ENCODE results near the gene CXCL11.

Gene CXCL11

DNA sequence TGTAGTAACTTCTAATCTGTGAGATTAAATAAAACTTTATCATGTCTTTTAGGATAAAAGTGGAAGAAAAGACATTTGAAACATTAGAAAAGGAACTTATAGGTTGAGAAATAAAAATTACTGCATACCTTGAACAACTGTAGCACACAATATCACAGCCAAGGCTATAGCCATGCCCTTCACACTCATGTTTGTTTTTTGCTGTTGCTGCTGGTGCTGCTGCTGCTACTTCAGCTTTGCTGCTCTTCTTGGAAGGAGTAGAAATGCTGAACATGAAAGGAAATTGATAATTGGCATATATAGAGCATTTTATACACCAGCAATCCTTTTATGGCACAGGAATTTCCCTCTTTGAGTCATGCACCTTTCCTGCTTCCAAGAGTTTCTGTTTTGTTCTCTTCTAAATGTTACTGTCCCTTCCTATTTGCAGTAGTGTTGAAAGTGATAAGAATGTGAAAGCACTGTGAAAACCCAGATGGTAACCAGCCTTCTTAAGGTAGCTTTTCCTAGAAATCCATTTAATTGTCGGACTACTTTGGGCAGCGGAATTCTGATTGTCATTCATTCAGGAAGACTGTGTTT is at the start of gene CXCL11:
Gene CXCL11 (minus strand): TSS at position 272 of the 582 bp plus-strand sequence. CDS start 83 bp downstream, at position 189.
- Histone ChIP-seq H3K27me3 (ENCODE audit: control insufficient read depth, insufficient read depth, low read length) (no peaks in the 10 kb centered on the region), H3K4me1 (ENCODE audit: control insufficient read depth, insufficient read depth, low read length) (no peaks in the 10 kb centered on the region), H3K9ac (ENCODE audit: low read length) (no peak within 1 kb of the TSS), H3K27ac (ENCODE audit: low read depth, low read length) (no peak within 1 kb of the TSS), H3K36me3 (ENCODE audit: control insufficient read depth, insufficient read depth, low read length) (no peaks in the 10 kb centered on the region), H3K4me3 (ENCODE audit: low read length) (no peak within 1 kb of the TSS)

DNA sequence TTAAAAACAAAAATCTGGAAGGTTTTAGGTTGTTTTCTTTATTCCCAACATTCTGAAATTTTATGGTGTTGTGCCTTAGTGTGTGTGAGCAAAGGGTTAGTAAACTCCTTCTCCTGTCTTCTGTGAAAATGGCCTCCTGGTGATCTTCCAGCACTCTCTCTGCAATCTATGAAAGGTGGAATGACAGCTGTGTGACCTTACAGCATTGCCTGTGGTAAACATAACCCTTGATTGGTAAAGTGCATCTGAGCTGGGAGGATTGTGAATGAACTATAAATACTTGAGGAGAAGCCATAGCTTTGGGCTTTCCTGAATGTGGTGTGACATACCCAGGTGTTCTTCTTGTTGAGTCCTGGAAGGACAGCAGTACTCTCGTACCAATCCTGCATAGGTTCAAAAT is 48.7 kb upstream of the CXCL11 start:
- Histone ChIP-seq H3K27me3 (ENCODE audit: control insufficient read depth, insufficient read depth, low read length) (no peaks in the 10 kb centered on the region), H3K36me3 (ENCODE audit: control insufficient read depth, insufficient read depth, low read length) (no peaks in the 10 kb centered on the region), H3K27ac (ENCODE audit: low read depth, low read length) (no peak overlapping the region), H3K9ac (ENCODE audit: low read length) (no peak overlapping the region), H3K4me1 (ENCODE audit: control insufficient read depth, insufficient read depth, low read length) (no peaks in the 10 kb centered on the region), H3K4me3 (ENCODE audit: low read length) (no peak overlapping the region)

DNA sequence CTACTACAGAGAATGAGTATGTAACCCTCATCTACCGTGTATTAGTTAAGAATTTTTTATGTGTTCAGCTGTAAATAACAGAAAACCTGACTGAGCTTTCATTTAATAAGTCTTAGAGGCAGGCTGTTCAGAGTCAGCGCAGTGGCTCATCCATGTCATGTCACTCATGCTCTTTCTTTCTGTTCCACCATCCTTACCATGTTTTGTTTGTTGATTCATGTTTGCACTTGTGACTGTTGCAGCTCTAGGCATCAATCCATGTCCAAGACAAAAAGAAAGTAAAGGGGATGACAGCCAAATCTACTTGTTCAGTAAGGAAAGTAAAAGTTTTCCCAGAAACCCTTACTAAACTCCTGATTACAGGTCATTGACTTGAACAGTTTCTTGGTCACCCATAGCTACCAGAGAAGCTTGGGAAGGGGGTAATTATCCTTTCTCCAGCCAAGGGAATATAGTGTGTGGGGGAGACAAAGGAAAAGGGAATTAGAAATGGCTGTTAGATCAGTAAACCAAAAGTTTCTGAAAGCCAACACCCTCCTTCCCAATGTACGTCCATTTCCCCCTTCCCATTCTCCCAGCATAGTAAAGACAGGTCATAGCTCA is 47.6 kb upstream of the CXCL11 start:
- H3K27me3 ChIP-seq (ENCODE audit: control insufficient read depth, insufficient read depth, low read length), result no peaks in the 10 kb centered on the region
- H3K4me3 ChIP-seq (ENCODE audit: low read length), result no peak overlapping the region
- no peaks in the 10 kb centered on the region for H3K36me3 ChIP-seq (ENCODE audit: control insufficient read depth, insufficient read depth, low read length)
- H3K9ac ChIP-seq (ENCODE audit: low read length), result no peak overlapping the region
- no peak overlapping the region for H3K27ac ChIP-seq (ENCODE audit: low read depth, low read length)
- no peaks in the 10 kb centered on the region for H3K4me1 ChIP-seq (ENCODE audit: control insufficient read depth, insufficient read depth, low read length)

DNA sequence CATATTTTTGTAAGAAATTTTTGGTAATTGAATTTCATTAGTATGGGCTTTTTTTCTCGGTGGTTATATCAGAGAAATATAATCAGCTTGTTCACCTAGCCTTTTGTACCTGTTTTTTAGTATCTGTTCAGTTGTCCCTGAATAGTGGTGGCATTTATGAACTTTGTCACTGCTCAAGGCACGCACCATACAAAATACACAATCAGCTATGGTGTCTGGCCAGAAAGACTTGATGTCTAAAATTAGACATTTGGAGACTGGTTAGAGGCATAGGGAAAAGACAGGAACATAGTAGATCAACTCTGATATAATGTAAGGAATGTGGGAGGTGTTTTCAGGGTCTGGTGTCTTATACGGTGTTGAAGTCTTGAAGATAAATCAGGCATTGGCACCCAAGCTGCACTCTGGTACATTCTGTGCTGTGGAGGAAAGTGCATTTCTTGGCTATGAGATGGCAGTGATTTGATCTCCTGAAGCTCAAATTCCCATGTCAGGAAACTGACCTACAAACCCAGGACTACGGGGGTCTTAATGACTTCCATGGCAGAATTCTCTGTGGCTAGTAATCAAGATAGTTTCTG is 42.3 kb upstream of the CXCL11 start:
- no peaks in the 10 kb centered on the region for H3K36me3 ChIP-seq (ENCODE audit: control insufficient read depth, insufficient read depth, low read length)
- no peak overlapping the region for H3K9ac ChIP-seq (ENCODE audit: low read length)
- H3K27ac ChIP-seq (ENCODE audit: low read depth, low read length), result no peak overlapping the region
- peaks cover 12% of the 10 kb centered on the region for H3K4me1 ChIP-seq (ENCODE audit: control insufficient read depth, insufficient read depth, low read length)
- no peaks in the 10 kb centered on the region for H3K27me3 ChIP-seq (ENCODE audit: control insufficient read depth, insufficient read depth, low read length)
- H3K4me3 ChIP-seq (ENCODE audit: low read length), result no peak overlapping the region

DNA sequence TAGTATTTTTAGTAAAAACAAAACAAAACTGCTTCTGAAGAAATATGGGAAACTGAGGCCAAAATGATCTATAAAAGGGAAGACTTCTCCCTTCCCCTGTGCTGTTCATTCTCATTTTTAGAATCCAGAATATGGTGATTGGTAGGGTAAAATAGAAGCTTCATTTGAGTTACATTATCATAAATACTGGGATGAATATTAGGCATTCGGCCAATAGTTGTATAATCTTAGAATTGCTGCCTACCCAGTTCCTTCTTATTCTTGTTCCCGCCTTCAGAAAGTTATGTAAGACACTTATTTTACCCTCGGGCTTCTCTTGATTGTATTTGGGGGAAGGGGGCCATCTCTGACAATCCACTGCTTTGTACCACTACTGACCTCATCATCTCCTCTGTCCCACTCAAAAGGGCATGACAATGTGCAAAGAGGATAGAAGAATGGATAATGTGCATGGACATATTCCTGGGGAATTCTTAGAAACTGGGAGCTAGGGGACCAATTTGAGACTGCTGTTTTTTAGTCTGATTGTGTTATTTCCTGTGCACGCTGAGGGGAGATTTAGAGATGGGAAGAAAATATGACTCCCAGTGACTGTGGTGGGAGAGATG is 39.2 kb upstream of the CXCL11 start:
- Histone ChIP-seq H3K4me3 (ENCODE audit: low read length) (no peak overlapping the region), H3K27ac (ENCODE audit: low read depth, low read length) (no peak overlapping the region), H3K36me3 (ENCODE audit: control insufficient read depth, insufficient read depth, low read length) (no peaks in the 10 kb centered on the region), H3K27me3 (ENCODE audit: control insufficient read depth, insufficient read depth, low read length) (no peaks in the 10 kb centered on the region), H3K4me1 (ENCODE audit: control insufficient read depth, insufficient read depth, low read length) (peaks cover 12% of the 10 kb centered on the region), H3K9ac (ENCODE audit: low read length) (no peak overlapping the region)

DNA sequence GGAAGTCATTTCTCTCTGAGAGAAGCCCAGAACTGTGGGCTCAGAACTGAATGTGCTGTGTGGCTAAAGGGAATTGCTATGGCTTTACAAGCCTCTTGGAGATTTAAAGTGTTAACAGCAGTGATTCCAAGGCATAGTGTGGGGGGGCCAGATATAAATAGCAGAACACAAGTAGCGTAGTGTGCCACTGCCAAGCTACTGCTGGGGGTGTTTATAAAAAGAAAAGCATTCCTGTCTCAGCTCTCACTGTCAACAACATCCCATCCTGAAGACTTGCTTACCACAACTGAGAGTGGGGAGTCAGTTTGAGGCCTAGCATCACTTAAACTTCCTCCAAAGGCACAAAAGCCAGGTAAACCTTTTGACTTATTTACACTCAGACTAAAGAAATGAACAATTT is 38.6 kb upstream of the CXCL11 start, which contains the start of gene ART3:
Gene ART3 (plus strand): TSS at position 242 of the 400 bp plus-strand sequence. CDS start 1,181 bp downstream, outside the sequence.
- H3K27ac ChIP-seq (ENCODE audit: low read depth, low read length), result no peak within 1 kb of the TSS
- no peak within 1 kb of the TSS for H3K4me3 ChIP-seq (ENCODE audit: low read length)
- H3K27me3 ChIP-seq (ENCODE audit: control insufficient read depth, insufficient read depth, low read length), result no peaks in the 10 kb centered on the region
- H3K4me1 ChIP-seq (ENCODE audit: control insufficient read depth, insufficient read depth, low read length), result peaks cover 12% of the 10 kb centered on the region
- no peaks in the 10 kb centered on the region for H3K36me3 ChIP-seq (ENCODE audit: control insufficient read depth, insufficient read depth, low read length)
- no peak within 1 kb of the TSS for H3K9ac ChIP-seq (ENCODE audit: low read length)

DNA sequence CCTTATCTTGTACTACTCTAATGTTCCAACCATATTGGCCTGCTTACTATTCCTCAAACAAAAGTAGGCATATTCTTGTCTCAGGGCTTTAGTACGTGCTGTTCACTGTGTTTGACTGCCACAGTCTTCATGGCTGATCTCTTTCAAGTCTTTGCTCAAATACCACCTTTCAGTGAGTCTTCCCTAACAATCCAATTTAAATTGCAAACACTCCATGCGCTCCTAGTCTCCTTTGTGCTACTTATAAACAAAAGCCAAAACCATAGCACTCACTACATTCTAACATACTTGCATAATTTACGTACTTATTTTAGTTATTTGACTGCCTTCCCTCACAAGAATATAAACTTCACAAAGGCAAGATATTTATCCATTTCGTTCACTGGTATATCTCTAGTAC is 36.9 kb upstream of the CXCL11 start:
- Histone ChIP-seq H3K27ac (ENCODE audit: low read depth, low read length) (no peak overlapping the region), H3K4me3 (ENCODE audit: low read length) (no peak overlapping the region), H3K4me1 (ENCODE audit: control insufficient read depth, insufficient read depth, low read length) (peaks cover 12% of the 10 kb centered on the region), H3K27me3 (ENCODE audit: control insufficient read depth, insufficient read depth, low read length) (no peaks in the 10 kb centered on the region), H3K9ac (ENCODE audit: low read length) (no peak overlapping the region), H3K36me3 (ENCODE audit: control insufficient read depth, insufficient read depth, low read length) (no peaks in the 10 kb centered on the region)

DNA sequence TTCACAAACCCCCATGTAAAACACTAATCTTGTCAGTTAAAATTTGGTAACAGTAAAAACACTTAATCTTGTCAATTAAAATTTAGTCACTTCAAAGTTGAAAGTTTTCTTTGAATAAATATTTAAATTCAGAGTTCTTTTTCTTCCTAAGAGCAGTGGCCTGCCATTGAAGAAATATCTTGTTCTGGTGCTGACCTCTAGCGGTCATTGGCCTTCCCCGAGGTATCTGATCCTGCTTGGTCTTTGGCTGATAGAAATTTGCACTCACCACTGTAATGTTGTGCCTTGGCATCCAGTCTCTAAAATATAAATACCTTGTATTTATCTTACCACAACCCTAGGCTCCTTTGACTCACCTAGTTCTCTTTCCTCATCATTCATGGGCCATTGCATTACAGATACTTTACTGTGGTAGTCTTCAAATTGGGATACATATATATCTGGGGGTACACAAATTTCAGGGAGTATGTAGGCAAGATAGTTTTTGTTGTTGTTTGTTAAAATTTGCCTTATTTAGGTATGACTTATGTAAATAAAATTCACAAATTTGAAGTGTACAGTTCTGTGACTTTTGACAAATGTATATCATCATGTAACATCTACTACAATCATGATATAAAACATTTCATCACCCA is 31.9 kb upstream of the CXCL11 start:
- Histone ChIP-seq H3K27ac (ENCODE audit: low read depth, low read length) (no peak overlapping the region), H3K4me3 (ENCODE audit: low read length) (no peak overlapping the region), H3K27me3 (ENCODE audit: control insufficient read depth, insufficient read depth, low read length) (no peaks in the 10 kb centered on the region), H3K9ac (ENCODE audit: low read length) (no peak overlapping the region), H3K36me3 (ENCODE audit: control insufficient read depth, insufficient read depth, low read length) (no peaks in the 10 kb centered on the region), H3K4me1 (ENCODE audit: control insufficient read depth, insufficient read depth, low read length) (no peaks in the 10 kb centered on the region)

DNA sequence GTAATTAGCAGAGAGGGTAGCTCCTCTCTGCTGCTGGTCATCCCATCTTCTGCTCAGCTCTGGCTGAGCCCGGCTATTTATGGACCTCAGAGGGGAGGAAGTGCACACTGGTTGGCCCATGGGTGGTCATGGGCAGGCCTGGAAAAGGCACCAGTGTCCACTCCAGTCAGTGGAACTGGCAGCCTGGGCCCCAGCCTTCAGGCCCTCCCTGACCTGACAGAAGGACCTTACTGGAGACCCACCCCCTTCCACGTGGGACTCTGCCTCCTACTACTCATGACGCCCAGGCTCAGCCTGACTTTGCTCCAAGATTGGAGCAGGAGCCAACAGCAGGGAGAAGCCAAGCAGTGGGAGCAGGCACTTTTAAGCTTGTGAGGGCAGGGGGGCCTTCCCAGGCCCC is 30.7 kb upstream of the CXCL11 start:
- no peak overlapping the region for H3K27ac ChIP-seq (ENCODE audit: low read depth, low read length)
- no peaks in the 10 kb centered on the region for H3K4me1 ChIP-seq (ENCODE audit: control insufficient read depth, insufficient read depth, low read length)
- H3K36me3 ChIP-seq (ENCODE audit: control insufficient read depth, insufficient read depth, low read length), result no peaks in the 10 kb centered on the region
- no peaks in the 10 kb centered on the region for H3K27me3 ChIP-seq (ENCODE audit: control insufficient read depth, insufficient read depth, low read length)
- H3K9ac ChIP-seq (ENCODE audit: low read length), result no peak overlapping the region
- H3K4me3 ChIP-seq (ENCODE audit: low read length), result no peak overlapping the region

DNA sequence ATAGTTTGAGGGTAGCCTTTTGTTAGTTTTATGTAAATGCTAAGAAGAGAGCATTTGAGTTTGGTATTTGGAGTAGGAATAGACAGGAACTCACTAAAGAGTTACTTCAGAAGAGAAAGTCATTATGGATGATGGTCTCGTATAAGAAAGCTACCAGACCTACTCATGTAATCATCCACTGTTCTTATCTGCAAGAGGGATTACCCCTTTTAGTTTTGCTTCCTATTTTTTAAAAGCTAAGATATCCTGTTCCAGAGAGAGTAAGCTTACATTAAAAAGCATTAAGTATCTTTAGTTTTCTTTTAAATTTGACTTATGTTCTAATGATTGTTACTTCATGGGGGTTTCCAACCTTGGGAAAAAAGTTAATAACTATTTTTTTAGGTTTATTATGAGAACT is 26.1 kb upstream of the CXCL11 start:
- Histone ChIP-seq H3K27ac (ENCODE audit: low read depth, low read length) (no peak overlapping the region), H3K4me1 (ENCODE audit: control insufficient read depth, insufficient read depth, low read length) (no peaks in the 10 kb centered on the region), H3K27me3 (ENCODE audit: control insufficient read depth, insufficient read depth, low read length) (no peaks in the 10 kb centered on the region), H3K4me3 (ENCODE audit: low read length) (no peak overlapping the region), H3K36me3 (ENCODE audit: control insufficient read depth, insufficient read depth, low read length) (no peaks in the 10 kb centered on the region), H3K9ac (ENCODE audit: low read length) (no peak overlapping the region)

DNA sequence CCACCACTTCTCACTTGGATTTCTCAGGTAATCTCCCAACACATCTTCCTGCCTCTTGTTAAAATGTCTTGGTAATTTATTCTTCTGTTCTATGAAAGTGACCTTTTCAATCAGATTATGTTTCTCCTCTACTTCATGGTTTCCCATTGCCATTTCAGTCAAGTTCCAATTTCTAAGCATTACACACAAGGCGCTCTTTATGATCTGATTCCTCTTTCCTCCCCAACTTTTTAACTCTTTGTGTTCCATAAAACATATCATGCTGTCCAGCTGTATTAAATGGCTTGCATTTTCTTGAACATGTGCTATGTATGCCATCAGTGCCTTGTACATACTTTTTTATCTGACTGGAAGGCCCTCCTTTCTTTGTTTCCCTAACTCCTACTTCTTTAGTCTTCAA is 25.6 kb upstream of the CXCL11 start:
- no peaks in the 10 kb centered on the region for H3K36me3 ChIP-seq (ENCODE audit: control insufficient read depth, insufficient read depth, low read length)
- no peaks in the 10 kb centered on the region for H3K27me3 ChIP-seq (ENCODE audit: control insufficient read depth, insufficient read depth, low read length)
- no peak overlapping the region for H3K4me3 ChIP-seq (ENCODE audit: low read length)
- no peak overlapping the region for H3K27ac ChIP-seq (ENCODE audit: low read depth, low read length)
- no peak overlapping the region for H3K9ac ChIP-seq (ENCODE audit: low read length)
- H3K4me1 ChIP-seq (ENCODE audit: control insufficient read depth, insufficient read depth, low read length), result no peaks in the 10 kb centered on the region

DNA sequence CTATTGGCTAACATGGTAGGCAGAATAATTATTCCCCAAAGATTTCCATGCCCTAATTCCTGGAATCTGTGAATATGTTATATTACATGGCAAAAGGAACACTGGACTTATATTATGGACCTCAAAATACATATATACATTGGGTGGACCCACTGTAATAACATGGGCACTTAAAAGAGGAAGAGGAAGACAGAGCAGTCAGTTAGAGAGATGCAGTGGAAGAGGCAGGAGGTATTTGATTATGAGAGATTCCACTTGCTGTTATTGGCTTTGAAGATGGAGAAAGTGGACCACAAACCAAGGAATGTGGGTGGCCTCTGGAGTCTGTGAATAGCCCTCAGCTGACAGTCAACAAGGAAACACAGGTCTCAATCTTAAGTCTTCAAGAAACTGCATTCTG is 24.6 kb upstream of the CXCL11 start:
- H3K9ac ChIP-seq (ENCODE audit: low read length), result no peak overlapping the region
- H3K36me3 ChIP-seq (ENCODE audit: control insufficient read depth, insufficient read depth, low read length), result no peaks in the 10 kb centered on the region
- H3K4me3 ChIP-seq (ENCODE audit: low read length), result no peak overlapping the region
- peaks cover 3% of the 10 kb centered on the region for H3K27me3 ChIP-seq (ENCODE audit: control insufficient read depth, insufficient read depth, low read length)
- H3K4me1 ChIP-seq (ENCODE audit: control insufficient read depth, insufficient read depth, low read length), result no peaks in the 10 kb centered on the region
- H3K27ac ChIP-seq (ENCODE audit: low read depth, low read length), result no peak overlapping the region

Measured in rectal smooth muscle tissue (tissue), 1 donor.